ENCODE results near the gene HAGH.

Gene HAGH

GRCh38 chr16:1831186-1832075, 4.8 kb upstream of the HAGH start:
- no peak for FAIRE-seq

DNA sequence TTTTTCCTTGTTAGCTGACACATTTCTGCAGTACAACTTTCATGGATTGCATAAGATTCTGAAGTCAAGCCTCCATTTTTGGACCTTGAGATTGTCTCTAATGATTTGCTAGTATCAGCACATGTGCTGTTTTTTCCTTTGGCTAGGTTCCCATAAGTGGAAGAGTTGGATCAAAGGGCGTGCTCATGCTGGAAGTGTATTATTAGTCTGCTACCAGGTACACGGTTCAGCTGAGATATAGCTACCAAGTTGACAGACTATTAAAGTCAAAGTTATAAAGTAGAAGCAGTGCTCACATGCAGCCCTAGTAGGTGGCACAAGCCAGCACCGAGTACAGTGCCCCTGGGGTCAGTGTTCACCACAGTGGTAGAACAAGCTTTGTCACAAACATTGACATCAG, 3.6 kb upstream of the HAGH start:
- no peak for FAIRE-seq

DNA sequence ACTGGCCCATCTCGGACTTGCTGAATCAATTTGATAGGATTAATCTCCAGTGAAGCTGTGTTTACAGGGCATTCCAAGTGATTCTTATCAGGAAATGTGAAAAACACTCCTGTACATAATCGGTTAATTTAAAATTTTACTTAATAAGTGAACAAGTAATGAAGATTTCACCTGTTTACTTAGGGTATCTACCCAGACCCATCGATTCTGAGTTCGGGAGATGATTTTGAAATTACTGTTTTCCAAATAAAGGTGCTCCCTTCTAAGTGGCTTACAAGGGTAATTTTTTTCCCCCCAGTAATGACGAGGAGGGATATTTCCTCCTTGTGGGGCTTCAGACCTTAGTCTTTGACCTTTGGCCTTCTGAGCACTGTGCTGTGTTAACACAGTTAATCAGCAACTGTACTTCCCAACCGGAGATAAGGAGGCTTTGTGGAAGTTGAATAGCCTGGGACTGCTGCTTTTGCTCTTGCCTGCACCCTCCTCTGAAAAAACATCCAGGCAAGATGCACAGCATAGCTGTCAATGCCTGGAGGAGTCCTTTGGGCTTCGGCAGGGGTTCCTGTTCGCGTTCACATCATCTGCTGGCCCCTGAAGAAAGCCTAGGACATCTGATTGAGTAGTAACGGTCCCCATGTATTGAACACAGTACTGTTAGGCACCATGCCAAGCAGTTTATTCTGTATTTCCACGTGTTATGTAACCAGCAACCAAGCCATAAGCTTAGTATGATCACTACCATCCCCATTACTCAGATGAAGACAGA, 2.2 kb upstream of the HAGH start:
- no peak for FAIRE-seq

- FAIRE-seq, result no peak
Measured at GRCh38 chr16:1825864-1826690, 548 bp downstream of the HAGH start.

DNA sequence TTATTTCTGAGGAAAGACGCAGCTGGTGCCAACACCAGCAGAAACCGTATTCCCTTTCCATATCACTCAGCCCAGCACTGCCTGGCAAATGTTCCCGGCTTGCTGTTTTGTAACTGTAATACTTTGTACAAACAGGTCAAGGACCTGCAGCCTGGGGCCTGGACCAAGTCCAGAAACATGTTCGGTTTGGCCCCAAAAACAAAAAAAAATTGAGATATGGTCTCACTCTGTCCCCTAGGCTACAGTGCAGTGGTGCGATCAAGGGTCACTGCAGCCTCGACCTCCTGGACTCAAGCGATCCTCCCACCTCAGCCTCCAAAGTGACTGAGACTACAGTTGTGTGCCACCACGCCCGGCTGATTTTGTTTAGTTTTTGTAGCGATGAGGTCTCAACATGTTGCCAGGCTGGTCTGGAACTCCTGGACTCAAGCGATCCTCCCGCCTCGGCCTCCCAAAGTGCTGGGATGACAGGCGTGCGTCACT, 1.2 kb downstream of the HAGH start:
- FAIRE-seq, result no peak

DNA sequence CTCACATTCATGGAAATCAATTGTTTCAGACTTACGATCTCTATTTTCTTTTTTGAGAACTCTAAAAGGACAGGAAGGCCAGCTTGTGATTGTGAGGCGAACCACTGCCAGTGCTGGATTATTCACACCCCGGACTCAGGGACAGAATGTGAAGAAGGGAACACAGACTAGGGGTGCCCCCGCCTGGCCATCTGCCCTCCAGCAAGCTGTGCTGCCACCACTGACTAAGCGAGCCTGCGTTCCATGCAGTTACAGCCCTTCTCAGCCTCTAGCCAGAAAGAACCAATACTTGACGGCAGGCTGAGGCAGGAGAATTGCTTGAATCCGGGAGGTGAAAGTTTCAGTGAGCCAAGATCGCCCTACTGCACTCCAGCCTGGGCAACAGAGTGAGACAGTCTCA, 2.8 kb downstream of the HAGH start:
- FAIRE-seq, result peak; percentile 61

- FAIRE-seq, result no peak
Measured at GRCh38 chr16:1822801-1823200, 3.8 kb downstream of the HAGH start.

DNA sequence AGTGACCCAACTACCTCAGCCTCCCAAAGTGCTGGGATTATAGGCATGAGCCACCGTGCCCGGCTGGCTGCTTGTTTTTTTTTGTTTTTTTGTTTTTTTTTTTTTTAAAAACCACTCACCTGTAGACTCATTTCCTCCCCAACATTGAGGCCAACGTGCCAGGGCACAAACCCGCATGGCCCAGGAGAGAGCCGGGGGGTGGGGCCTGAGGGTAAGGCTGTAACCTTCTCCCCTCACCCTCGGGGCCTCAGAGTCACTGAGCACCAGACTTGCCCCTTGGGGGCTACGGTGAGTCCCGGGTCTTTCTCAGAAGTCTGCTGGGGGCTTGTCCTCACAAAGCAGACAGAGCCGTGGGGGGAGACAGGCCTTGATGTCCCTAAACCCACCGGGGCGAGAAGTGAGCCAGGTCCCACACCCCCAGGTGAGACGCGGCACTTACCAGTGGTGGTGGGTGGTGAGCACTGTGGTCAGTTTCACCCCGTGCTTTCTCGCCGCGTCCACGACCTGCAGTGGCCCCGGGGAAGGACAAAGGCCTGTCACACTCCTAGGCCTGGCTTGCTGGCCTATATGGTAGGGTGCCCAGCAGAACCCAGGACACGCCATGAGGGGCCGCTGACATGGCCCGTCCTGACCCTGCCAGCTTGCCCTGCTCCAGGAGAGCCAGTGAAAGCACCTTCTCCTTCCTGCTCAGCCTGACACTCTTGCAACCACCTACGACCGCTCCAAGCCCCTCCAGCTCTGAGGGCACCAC, 4.6 kb downstream of the HAGH start:
- FAIRE-seq, result no peak

GRCh38 chr16:1820946-1821290, 5.7 kb downstream of the HAGH start:
- no peak for FAIRE-seq

- no peak for FAIRE-seq
Measured at GRCh38 chr16:1820096-1820945, 6.3 kb downstream of the HAGH start.

GRCh38 chr16:1819611-1820010, 7.0 kb downstream of the HAGH start:
- no peak for FAIRE-seq

DNA sequence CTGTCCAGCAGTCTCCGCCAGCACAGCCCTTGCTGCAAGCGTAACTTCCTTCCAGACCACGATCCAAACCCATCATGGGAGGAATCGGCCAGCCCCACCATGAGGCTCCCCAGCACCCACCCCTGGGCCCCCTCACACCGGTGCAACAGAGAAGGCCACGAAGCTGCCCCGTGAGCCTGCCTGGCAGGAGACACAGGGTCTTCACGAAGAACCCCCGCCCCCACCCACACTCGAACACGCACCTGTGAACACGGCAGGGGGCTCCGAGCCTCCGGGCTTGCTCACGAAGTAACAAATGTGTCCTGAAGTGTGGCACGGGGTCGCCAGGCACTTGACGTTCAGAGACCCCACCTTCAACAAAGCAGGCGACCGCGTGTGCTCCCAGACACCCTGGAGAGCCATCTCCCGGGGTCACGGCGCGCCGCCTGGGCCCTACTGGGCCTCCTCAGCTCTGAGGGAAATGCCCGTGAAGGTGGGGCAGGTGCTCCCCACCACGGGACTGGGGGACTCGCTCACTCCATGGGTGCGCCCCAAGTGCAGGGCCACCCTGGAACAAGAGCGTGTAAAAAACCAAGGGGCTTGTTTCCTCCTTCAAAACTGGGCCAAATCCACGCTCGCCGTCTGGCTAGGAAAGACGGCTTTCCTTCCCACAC, 7.6 kb downstream of the HAGH start:
- FAIRE-seq, result no peak

DNA sequence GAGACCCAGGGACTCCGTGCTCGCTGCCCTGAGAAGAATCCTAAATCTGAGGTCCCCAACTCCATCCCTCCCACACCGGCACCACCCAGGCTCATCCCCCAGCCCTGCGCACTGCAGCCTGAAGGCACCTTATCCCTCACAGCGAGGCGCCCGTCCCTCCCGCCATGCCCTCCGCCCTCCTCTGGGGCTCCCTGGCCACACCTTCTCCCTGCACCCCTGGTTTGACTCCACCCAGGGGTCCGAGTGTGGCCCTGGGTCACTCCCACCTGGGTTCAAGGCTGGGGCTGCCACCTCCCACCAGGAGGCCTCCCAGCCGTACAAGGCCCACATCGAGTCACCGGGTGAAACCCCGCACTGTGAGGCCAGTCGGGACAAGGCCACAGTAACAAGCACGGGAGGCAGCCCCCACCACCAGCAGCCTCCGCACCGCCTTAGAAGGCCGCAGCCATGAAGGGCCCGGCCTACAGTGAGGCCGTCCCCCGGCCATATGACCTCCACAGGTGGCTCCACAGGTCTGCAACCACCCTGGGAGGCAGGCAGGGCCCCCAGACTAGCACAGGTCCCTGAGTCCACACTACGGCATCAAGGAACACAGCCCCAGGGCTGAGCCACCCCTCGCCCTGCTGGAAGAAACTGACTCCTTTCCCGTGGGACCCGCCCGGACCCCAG, 8.3 kb downstream of the HAGH start:
- FAIRE-seq, result no peak

DNA sequence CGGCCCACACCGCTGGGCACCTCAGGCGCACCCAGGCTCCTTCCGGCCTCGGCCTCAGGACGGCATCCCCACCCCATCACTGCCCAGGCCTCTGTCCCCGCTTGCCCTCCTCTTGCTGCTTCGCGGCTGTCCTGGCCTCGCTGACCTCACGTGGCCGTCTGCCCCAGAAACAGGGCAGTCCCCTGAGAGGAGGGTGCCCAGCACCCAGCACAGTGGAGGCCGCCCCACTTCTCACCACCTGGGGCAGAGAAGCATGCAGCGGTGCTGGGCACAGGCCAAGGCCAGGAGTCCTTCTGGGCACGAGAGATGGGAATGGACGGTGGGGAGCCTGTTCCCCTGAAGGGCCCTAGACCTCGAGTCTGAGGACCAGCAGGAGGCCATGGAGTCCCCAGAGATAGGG, 8.9 kb downstream of the HAGH start:
- no peak for FAIRE-seq

- FAIRE-seq, result no peak
Measured at GRCh38 chr16:1817276-1817589, 9.4 kb downstream of the HAGH start.

DNA sequence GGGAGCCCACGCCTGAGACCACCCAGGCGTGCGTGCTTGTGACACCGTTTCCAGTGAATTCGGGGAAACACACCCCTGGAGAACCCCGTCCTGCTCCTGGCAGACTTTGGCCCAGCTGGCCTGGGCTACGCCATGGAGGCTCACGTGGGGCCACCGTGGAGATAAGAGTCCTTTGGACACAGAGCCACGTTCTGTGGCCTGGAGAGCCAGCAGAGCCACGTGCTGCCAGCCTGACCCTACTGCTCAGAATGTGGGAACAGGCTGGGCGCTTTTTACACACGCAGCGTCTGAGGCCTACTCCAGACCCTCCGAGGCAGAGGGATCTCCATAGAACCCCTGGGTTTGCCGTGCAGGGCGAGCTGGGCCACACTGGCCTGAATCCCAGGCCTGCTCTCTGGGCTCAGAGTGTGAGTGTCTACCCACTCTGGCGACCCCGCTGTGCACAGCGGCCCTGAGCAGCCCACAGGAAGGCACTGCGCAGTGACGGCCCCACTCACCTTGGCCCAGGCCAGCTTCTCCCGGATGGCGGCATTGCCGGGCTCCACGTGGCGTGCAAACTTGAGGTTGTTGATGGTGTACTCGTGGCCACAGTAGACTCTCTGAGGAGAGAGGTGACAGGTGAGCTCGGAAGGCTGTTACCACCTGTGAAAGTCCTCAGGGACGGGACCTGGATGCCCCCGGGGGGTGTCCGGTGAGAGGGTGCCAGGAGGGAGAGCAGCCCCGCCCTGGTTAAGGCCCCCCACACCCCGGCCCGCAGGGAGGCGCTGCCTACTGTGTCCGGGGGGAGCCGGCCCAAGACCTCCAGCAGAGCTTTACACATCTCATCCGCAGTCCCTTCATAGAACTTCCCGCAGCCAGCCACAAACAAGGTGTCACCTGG, 10.0 kb downstream of the HAGH start:
- no peak for FAIRE-seq

GRCh38 chr16:1815461-1815860, 11.2 kb downstream of the HAGH start:
- no peak for FAIRE-seq

- no peak for FAIRE-seq
Measured at GRCh38 chr16:1812732-1813163, 13.9 kb downstream of the HAGH start.

- no peak for FAIRE-seq
Measured at GRCh38 chr16:1810536-1810935, 16.1 kb downstream of the HAGH start.

GRCh38 chr16:1810106-1810505, 16.5 kb downstream of the HAGH start:
- no peak for FAIRE-seq

Measured in TTC549 (cell line).